Endometrium (tissue), 2 donors: ENCODE results near the gene UTS2B.

Experiments used
- FAIRE-seq: peaks from 2 replicates; lab custom pipeline; 2012; peaks lifted over from hg19 to GRCh38; lab: Jason Lieb, UNC
- donor health status: control.
- donor health status: control.

The UTS2B gene

GRCh38 chr3:191352014-191352413 lies 21.7 kb upstream of the UTS2B start:
- no peak for FAIRE-seq

DNA sequence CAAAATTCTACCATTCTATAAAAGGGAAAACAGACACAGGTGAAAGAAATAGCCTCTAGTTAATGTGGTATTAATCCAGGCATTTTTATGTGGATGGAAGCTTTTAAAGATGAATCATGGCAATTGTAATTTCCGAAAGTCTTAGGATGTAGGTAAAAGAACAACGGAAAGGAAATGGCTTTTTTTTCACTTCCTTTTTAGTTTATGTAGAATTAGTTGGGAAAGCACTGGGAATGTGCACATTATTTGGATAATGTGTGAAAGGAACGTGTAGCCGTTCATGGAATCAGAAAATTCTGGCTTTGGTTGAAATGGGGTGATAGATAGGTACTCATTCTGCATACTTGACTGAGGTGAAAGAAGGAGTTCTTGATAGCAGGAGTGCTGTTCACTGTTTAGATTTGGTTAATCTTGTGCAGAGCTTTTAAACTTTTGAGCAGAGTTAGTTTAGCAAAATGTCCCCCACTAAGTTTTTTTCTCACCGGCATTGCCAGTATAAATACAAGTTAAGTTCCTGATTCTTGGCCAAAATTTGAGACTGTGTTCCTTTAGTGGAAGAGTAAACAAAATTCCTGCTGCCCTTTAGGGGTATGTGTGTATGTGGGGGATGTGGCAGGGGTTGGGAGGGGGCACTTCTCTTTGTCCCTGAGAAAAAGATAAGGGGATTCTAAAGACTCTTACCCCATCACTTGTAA lies 20.2 kb upstream of the UTS2B start:
- FAIRE-seq: no peak

DNA sequence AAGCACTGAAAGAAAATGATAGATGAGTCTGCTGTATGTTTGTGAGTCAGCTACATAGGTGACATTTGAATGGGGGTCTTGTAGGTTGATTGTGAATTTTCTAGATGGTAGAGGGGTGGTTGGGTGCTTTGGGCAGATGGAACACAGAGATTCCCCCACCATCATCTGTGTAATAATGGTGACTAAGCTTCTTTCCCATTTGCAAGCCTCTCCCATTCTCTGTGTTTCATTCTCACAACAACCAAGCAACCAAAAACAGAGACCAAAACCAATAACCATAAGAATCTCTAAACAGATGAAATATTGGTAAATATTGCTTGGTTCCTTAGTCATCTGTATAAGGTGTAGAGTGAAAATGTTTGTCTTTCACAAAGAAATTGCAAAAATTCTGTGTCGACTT lies 17.8 kb upstream of the UTS2B start:
- FAIRE-seq: no peak

DNA sequence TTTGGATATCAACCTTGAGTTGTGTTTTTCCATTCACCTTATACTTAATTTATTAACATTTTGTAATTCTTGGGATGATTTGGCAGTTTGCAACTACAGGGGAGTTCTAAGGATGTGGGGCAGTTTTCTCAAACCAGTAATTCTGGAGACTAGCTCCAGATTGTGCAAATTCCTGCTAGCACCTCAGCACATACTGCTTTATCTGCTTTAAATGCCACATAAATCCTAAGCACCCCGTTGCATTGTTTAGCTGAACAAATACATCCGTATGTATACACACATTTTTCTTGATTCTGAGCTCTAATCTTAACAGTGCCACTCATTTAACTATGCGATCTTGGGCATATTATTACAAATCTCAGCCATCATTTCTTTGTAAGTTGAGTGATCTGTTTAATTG lies 16.9 kb upstream of the UTS2B start:
- FAIRE-seq: no peak

DNA sequence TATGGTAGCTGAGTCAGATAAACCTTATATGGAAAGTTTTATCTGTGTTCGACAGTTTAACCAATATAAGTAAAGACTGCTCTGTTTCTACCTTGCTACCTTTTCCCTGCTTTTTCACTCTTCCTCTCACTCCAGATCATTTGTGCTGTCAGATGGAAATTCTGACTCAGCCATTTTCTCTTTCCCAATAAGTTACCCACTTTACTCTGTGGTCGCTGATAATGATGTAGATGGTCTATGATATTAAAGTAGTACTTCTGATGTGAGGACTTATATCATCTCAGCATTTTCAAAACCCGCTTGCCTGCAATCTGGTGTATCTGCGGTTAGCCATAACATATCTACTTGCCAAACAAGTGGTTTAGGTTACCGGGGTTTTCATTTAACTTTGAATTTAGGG lies 15.0 kb upstream of the UTS2B start:
- FAIRE-seq: no peak

DNA sequence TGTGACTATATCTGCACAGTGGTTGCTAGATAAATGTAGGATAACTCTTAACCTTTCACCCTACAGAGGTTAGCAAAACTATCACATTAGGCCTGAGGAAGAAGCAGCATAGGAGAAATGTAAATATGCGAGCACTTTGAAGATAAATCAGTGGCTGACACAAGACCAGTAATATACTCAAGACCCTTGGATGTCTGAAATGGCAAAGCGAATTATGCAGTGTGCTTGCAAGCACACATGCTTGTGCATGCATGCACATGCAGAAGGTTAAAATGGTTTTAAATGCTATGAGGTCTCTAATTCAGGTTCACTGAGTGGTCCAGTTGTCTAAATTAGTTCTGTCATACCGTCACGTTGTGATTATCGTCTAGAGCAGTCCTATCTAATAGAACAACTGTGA lies 13.6 kb upstream of the UTS2B start:
- no peak for FAIRE-seq

- FAIRE-seq: no peak
These were observed 12.8 kb upstream of the UTS2B start for GRCh38 chr3:191343115-191343514.

GRCh38 chr3:191342411-191342810 lies 12.1 kb upstream of the UTS2B start:
- FAIRE-seq: no peak

- no peak for FAIRE-seq
These were observed 11.7 kb upstream of the UTS2B start for GRCh38 chr3:191342006-191342405.

DNA sequence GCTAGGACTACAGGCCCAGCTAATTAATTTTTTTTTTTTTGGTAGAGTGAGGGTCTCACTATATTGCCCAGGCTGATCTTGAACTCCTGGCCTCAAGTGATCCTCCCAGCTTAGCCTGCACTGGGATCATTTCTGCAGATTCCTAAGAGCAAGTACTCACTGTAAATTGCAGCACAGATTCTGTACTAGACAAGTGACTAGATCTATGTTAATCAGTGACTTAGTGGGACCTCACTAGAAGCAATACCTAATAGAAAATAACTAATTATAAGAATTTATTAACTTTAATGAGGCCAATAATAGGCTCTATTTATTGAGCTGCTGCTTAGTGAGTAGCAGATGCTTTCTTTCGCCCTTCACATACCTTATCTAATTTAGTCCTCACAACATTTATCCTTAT lies 10.6 kb upstream of the UTS2B start:
- no peak for FAIRE-seq

DNA sequence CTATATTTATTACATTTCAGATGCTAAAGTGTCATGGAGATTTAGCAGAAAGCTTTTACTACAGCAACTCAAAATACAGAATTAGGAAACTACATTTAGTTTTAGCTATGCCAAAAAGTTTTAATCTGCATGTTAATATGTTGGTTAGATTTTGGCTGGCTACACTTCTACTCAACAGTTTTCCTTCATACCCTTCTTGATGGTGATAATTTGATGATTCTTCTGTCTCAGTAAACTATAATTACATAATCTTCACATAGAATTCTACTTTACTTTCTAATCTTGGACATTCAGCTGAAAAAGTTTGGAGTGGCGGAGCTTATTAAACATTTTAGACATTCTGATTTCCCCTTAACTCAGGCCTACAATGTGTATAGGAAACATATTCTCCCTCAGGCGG lies 10.0 kb upstream of the UTS2B start:
- no peak for FAIRE-seq

DNA sequence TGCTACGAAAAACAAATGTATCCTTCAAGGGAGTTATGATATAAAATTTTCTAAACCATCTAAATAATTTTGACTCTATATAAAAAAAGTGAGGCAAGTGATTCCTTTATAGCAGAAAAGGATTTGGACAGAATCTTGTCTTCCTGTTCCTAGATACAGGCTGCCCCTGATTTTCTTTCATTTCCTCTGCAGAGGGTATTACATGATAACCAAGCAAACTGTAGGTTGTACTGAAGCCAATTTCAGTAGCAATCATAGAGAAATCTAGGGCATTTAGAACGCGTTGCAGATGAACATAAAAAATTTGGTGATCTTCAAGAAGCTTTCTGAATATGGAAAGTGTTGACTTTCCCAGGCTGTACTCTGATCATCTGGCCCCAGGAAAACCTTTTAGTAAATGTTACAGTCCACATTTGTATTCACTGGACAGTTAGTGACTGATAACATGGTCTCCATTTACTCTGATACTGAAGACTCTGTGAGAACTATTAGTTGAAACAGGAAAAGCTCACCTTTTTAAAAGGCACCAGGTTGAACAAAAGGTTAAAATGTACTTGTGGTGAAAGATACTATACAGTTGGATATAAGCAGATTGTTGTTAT lies 9.1 kb upstream of the UTS2B start:
- FAIRE-seq: no peak

- no peak for FAIRE-seq
These were observed 7.8 kb upstream of the UTS2B start for GRCh38 chr3:191338177-191338488.

GRCh38 chr3:191336833-191337232 lies 6.5 kb upstream of the UTS2B start:
- no peak for FAIRE-seq

DNA sequence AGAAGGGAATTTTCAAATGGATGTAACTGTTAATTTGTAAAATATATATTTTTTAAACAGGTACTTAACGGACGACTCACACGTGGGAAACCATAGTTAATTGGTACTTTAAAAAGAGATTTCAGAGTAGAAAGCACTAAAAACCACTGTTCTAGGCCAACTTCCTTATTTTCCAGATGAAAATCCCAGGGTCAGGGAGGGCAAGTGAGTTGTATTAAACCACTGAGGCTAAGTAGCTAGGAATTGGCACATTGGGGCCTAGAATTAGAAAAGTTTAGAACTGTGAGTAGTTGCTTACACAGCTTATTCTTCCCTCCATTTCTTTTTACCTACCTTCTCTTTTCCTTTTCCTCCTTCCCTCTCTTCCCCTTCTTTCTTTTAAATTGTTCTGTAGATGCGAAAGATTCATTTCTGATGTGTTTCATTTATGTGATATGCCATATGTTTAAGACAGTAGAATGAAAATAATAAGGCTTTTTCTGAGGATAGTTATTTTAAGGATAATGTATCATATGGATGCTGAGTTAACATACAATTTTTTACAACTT lies 4.1 kb upstream of the UTS2B start:
- FAIRE-seq: no peak

DNA sequence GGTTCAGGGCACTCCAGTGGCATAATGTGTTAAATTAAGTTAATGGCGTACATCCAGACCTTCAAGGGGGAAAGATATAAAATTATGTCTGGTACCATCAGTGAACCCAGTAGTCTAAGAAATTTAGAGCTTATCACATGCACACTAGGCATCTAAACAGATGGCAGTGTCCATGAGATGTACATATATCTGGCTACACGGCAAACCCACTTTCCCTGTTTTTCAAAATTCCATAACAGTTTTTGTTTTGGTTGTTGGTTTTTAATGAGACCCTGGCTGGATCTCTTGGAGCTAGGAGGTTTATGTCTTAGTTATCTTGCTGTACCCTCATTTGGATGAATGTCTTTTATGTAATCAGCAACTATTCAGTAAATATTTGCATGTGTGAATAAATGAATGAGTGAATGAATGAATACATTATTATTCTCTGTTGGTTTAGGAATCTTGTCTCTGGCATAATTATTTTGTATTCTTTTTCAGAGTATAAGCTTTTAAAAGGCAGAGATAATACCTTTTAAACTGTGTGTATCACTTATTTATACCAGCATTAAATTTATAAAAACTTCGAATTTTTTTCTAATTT lies 3.1 kb upstream of the UTS2B start:
- no peak for FAIRE-seq

DNA sequence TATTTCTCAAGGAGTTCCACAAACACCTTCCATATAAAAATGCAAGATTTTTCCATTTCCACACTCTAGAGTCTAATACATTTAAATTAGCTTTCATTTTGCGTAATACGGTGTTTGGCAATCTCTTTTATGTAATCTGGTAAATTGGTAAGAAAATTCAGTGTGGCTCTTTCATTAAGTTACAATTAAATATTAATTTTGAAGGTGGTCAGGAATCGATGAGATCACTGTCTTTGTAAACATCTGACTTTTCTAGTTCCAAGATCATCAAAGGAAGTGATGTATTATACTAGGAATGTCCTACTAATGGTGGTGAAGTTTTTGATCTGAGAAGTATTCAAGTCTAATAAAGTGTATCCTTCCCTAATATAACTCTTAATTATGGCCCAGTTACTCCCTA lies 1.1 kb upstream of the UTS2B start:
- FAIRE-seq: no peak

DNA sequence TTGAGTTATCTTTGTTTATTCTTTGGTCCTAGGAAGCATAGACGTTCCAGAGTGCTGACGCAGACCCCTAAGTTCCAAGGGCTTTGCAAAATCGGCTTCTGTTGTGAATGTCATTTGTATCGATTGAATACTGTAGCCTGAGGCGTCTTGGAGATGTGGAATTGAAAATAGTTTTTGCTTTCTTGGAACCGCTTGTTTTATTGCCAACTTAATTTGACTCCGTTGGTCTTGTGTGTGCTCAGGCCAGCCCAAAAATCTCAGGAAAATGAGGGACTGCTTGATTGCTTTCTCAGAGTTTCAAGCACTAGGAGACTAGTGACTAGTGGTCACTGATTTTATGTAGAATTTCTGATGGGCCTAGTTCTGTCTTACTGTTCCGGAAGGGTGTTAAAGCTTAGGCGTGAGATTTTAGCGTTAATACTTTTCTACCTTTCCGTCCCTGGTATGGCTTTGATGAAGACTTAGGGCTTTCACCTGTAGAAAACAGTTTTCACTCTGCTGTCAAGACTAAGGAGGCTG lies 263 bp upstream of the UTS2B start:
- FAIRE-seq: no peak

- no peak for FAIRE-seq
These were observed 1.2 kb downstream of the UTS2B start, which contains the start of gene CCDC50 for GRCh38 chr3:191328962-191329653. Gene CCDC50, plus strand, starts transcription at chr3:191329394. Its CDS starts 281 bp downstream, at chr3:191329675.

GRCh38 chr3:191328383-191328961 lies 1.9 kb downstream of the UTS2B start:
- no peak for FAIRE-seq

DNA sequence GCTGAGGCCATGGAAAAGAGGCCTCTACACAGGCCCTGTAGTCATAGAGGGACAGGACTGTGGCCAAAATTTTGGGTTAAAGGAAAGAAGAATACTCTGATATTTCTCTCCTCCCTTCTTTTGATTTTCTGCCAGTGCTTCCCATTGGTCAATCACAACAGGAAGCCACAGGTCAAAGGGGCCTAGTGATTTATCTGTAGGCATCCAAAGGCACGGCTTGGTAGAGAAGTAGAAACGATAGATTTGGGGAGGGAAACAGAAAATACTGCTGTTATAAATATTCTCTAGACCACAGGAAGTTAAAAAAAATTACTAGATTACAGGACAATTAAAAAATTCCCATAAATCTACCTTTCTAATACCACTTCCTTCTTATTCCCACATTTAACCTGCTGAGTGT lies 2.8 kb downstream of the UTS2B start:
- no peak for FAIRE-seq

DNA sequence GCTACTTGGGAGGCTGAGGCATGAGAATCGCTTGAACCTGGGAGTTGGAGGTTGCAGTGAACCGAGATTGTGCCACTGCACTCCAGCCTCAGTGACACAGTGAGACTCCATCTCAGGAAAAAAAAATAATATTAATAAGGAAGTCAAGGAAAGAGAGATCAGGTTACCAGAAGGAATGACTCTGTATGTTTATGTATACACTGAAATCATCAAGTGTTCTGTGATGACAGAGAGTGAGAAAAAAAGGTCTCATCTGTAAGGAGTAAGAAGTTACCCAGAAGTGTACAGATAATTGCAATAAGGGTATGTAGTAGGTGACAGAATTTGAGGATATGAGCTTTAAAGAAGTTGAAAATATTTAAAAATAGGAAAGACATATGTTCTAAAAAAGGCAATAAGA lies 5.4 kb downstream of the UTS2B start:
- FAIRE-seq: no peak
